GM19193 (cell line): ENCODE results near the gene CPNE5.

Experiments
- POLR2A ChIP-seq: IDR thresholded peaks from 4 replicates; pipeline ENCODE4 v1.6.1; 2011; ENCODE audit not compliant: insufficient read depth, insufficient read length; ENCODE audit errors: extremely low read depth

The CPNE5 gene

GRCh38 chr6:36701401-36701991 lies 137.7 kb downstream of the CPNE5 start:
- TF ChIP-seq POLR2A: no peak

- TF ChIP-seq POLR2A: no peak
These were observed 138.4 kb downstream of the CPNE5 start for GRCh38 chr6:36700831-36701230.

GRCh38 chr6:36700071-36700812 lies 139.0 kb downstream of the CPNE5 start:
- TF ChIP-seq POLR2A: no peak

GRCh38 chr6:36699348-36699747 lies 139.9 kb downstream of the CPNE5 start:
- TF ChIP-seq POLR2A: no peak

- TF ChIP-seq POLR2A: no peak
These were observed 140.4 kb downstream of the CPNE5 start for GRCh38 chr6:36698871-36699271.

GRCh38 chr6:36698196-36698595 lies 141.0 kb downstream of the CPNE5 start:
- TF ChIP-seq POLR2A: no peak

GRCh38 chr6:36697481-36697903 lies 141.8 kb downstream of the CPNE5 start, which contains the start of gene RAB44:
TSS of gene RAB44 (plus strand) at chr6:36697826. CDS start at chr6:36704236, 6,410 bp downstream.
- TF ChIP-seq POLR2A: no peak

- TF ChIP-seq POLR2A: no peak
These were observed 143.8 kb downstream of the CPNE5 start for GRCh38 chr6:36695414-36695813.

GRCh38 chr6:36694616-36695015 lies 144.6 kb downstream of the CPNE5 start:
- no peak for TF ChIP-seq POLR2A

- TF ChIP-seq POLR2A: no peak
These were observed 146.2 kb downstream of the CPNE5 start for GRCh38 chr6:36692861-36693702.

GRCh38 chr6:36692220-36692619 lies 147.0 kb downstream of the CPNE5 start:
- TF ChIP-seq POLR2A: no peak

- TF ChIP-seq POLR2A: no peak
These were observed 147.6 kb downstream of the CPNE5 start for GRCh38 chr6:36691612-36692011.

GRCh38 chr6:36691011-36691410 lies 148.2 kb downstream of the CPNE5 start:
- no peak for TF ChIP-seq POLR2A
